Cardiac muscle cell (in vitro differentiated cells and primary cell): ENCODE data around the gene ROCK2. TPM values are rescaled to one million over a fixed set of nuclear protein-coding genes. Genes with fewer than 3 reads are reported as not detected.

Source experiments
- DNase-seq, 2 donors: peaks; one replicate each; pipeline versions ENCODE4 v3.0.0 to v3.0.0-alpha.2; 2010 to 2017; ENCODE audit warnings: low read depth in 1 of 2, low spot score in 1 of 2
- H3K27ac ChIP-seq: fragments of 200-600 bp; sonication (generic); 2 replicates; pipeline ENCODE4 v1.5.1; 2016
- H3K27me3 ChIP-seq: fragments of 200-600 bp; sonication (generic); 2 replicates; pipeline ENCODE4 v1.6.0; 2016; ENCODE audit warnings: control low read depth
- H3K36me3 ChIP-seq: fragments of 200-600 bp; sonication (generic); 2 replicates; pipeline ENCODE4 v1.5.1; 2016; ENCODE audit warnings: control low read depth
- H3K4me1 ChIP-seq: fragments of 200-600 bp; sonication (generic); 2 replicates; pipeline ENCODE4 v1.8.1; 2017; ENCODE audit warnings: low read depth, mild to moderate bottlenecking, mixed run types
- H3K4me3 ChIP-seq: fragments of 200-600 bp; sonication (generic); 2 replicates; pipeline ENCODE4 v1.5.1; 2016; ENCODE audit warnings: mild to moderate bottlenecking
- H3K9me3 ChIP-seq: fragments of 200-600 bp; sonication (generic); 2 replicates; pipeline ENCODE4 v1.5.1; 2017; ENCODE audit warnings: low read depth, mild to moderate bottlenecking, control low read depth
- polyA plus RNA-seq: library from polyadenylated mRNA; unstranded; fragments of >200 nt; fragmentation: Nextera tagmentation; extraction: Ambion mirVana; gene quantifications from 2 replicates; pipeline ENCODE4 v1.2.1, GENCODE V29; 2016
- total RNA-seq: library from RNA; depleted of rRNA; stranded (reverse); fragments of >200 nt; gene quantifications from 2 replicates; pipeline ENCODE4 v1.2.3, GENCODE V29; 2016
- TF ChIP-seq, protein P1 (sequence below): IDR thresholded peaks from 2 replicates; pipeline ENCODE4 v1.5.1; 2012; ENCODE audit warnings: low read depth, mild to moderate bottlenecking, low read length

The ROCK2 gene
- total and polyA plus RNA-seq, 2 experiments from 2014 or later: 18.9 to 31.7 TPM

DNA sequence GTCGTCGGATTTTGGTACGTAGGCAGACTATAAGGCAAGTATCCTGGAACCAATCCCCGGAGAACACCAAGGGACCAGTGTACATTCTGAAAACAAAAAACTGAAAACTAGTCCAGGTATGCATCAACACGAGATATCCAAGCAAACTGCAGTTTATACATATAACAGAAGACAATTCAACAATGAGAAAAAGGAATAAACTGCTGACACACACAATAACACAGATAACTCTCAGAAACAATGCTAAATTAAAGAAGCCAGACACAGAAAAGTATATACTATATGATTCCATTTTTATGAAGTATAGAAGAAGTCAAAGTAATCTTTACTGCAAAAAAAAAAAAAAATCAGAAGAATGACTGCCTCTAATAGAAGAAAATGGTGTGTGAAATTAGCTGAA is 5.9 kb downstream of the ROCK2 start:
- Histone ChIP-seq H3K4me3 (no peak overlapping the region), H3K27me3 (no peaks in the 10 kb centered on the region), H3K36me3 (no peaks in the 10 kb centered on the region), H3K4me1 (peaks cover 19% of the 10 kb centered on the region), H3K9me3 (no peaks in the 10 kb centered on the region), H3K27ac (no peak overlapping the region)
- TF ChIP-seq, protein P1, sequence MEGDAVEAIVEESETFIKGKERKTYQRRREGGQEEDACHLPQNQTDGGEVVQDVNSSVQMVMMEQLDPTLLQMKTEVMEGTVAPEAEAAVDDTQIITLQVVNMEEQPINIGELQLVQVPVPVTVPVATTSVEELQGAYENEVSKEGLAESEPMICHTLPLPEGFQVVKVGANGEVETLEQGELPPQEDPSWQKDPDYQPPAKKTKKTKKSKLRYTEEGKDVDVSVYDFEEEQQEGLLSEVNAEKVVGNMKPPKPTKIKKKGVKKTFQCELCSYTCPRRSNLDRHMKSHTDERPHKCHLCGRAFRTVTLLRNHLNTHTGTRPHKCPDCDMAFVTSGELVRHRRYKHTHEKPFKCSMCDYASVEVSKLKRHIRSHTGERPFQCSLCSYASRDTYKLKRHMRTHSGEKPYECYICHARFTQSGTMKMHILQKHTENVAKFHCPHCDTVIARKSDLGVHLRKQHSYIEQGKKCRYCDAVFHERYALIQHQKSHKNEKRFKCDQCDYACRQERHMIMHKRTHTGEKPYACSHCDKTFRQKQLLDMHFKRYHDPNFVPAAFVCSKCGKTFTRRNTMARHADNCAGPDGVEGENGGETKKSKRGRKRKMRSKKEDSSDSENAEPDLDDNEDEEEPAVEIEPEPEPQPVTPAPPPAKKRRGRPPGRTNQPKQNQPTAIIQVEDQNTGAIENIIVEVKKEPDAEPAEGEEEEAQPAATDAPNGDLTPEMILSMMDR: no peak
- no peak for DNase-seq

DNA sequence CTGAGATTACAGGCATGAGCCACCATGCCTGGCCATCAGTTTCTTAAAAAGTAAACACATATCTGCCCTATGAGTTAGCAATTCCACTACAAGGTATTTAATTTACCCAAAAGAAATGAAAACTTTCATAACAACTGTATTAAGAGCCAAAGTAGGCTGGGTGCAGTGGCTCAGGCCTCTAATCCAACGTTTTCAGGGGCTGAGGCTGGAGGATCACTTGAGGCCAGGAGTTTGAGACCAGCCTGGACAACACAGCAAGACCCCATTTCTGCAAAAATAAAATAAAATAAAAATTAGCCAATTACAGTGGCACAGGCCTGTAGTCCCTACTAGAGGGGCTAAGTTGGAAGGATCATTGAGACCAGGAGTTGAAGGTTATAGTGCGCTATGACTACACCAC is 6.5 kb downstream of the ROCK2 start:
- no peaks in the 10 kb centered on the region for H3K36me3 ChIP-seq
- no peaks in the 10 kb centered on the region for H3K27me3 ChIP-seq
- TF ChIP-seq, protein P1: no peak
- H3K4me1 ChIP-seq: peaks cover 19% of the 10 kb centered on the region
- no peak overlapping the region for H3K27ac ChIP-seq
- DNase-seq: no peak
- no peak overlapping the region for H3K4me3 ChIP-seq
- H3K9me3 ChIP-seq: no peaks in the 10 kb centered on the region

- Histone ChIP-seq H3K27ac (no peak overlapping the region), H3K9me3 (no peaks in the 10 kb centered on the region), H3K4me3 (no peak overlapping the region), H3K27me3 (no peaks in the 10 kb centered on the region), H3K4me1 (peaks cover 12% of the 10 kb centered on the region), H3K36me3 (no peaks in the 10 kb centered on the region)
- TF ChIP-seq, protein P1: no peak
- no peak for DNase-seq
Measured at GRCh38 chr2:11336189-11336588, 8.2 kb downstream of the ROCK2 start.

DNA sequence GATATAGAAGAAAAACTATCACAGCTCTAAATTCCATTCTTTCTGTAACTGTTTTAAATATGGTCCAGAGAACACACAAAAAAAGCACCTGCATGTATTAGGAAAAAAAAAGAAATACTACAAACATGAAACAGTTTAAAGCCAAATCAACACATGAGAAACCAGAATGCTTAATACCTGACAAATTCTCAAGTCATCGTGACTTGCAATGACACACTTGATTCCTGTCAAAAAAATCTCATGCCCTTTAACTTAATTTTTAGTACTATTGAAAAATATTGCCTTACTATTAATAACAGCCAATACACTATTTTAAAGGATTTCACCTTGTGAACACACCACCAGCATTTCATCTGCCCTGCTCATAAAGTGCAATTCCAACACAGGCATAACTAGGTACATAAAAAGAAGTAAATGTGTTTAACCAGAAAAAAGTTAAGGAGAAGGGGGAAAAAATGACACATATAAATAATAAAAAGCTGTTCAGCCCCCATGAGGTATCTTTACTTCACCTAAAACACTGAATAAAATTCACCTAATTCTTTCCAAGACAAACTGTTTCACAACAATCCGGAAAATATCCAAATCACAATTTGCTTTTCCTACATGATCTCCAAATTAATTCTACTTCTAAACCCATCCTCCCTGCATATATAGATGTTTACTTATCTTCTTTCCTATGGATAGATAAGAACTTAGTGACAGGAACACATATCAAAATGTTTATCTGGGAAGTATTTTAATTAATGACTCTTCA is 10.8 kb downstream of the ROCK2 start:
- Histone ChIP-seq H3K27me3 (no peaks in the 10 kb centered on the region), H3K4me1 (no peaks in the 10 kb centered on the region), H3K4me3 (no peak overlapping the region), H3K36me3 (no peaks in the 10 kb centered on the region), H3K9me3 (no peaks in the 10 kb centered on the region), H3K27ac (no peak overlapping the region)
- TF ChIP-seq, protein P1: no peak
- DNase-seq: no peak

DNA sequence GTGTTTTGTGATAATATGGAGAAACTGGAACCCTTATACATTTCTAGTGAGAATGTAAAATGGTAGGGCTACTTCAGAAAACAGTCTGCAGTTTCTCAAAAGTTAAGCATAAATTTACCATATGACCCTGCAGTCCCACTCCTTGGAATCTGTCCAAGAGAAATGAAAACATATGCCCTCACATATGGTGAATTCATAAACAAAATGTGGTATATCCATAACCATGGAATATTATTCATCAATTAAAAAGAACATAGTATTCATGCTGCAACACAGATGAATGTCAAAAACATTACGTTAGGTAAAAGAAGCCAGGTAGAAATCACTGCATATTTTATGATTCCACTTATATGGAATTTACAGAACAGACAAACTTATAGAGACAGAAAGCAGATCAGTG is 11.8 kb downstream of the ROCK2 start:
- no peaks in the 10 kb centered on the region for H3K4me1 ChIP-seq
- no peak overlapping the region for H3K4me3 ChIP-seq
- H3K9me3 ChIP-seq: no peaks in the 10 kb centered on the region
- no peaks in the 10 kb centered on the region for H3K27me3 ChIP-seq
- no peaks in the 10 kb centered on the region for H3K36me3 ChIP-seq
- no peak overlapping the region for H3K27ac ChIP-seq
- TF ChIP-seq, protein P1: no peak
- DNase-seq: no peak
